HPDE6-E6E7 (cell line): ENCODE measurements around the gene BCL2L11.
"Not testable (repeated sequence)": the region's sequence is repeated elsewhere in the genome, so short reads cannot be mapped to it uniquely, and the experiment has no call there.

ENCODE experiments used
- DNase-seq: peaks from one replicate; pipeline ENCODE4 v3.0.0; 2011; ENCODE audit warnings: missing footprints; ENCODE audit errors: extremely low spot score

BCL2L11 gene

GRCh38 chr2:111120253-111121027, at the start of gene BCL2L11:
TSS of gene BCL2L11 (plus strand) at chr2:111120914. CDS start at chr2:111123746, 2,832 bp downstream.
- DNase-seq, result peak; percentile 81

- DNase-seq, result peak; percentile 31
Measured at GRCh38 chr2:111071600-111072171, 49.0 kb upstream of the BCL2L11 start.

GRCh38 chr2:111072220-111072871, 48.4 kb upstream of the BCL2L11 start:
- no peak for DNase-seq

GRCh38 chr2:111082659-111083058, 38.1 kb upstream of the BCL2L11 start:
- not testable (repeated sequence) for DNase-seq

- DNase-seq, result no peak
Measured at GRCh38 chr2:111091811-111092211, 28.9 kb upstream of the BCL2L11 start.

GRCh38 chr2:111094691-111095090, 26.0 kb upstream of the BCL2L11 start:
- no peak for DNase-seq

- no peak for DNase-seq
Measured at GRCh38 chr2:111095434-111095833, 25.3 kb upstream of the BCL2L11 start.

GRCh38 chr2:111099402-111099801, 21.3 kb upstream of the BCL2L11 start:
- DNase-seq, result no peak

- no peak for DNase-seq
Measured at GRCh38 chr2:111100087-111100764, 20.5 kb upstream of the BCL2L11 start.

- DNase-seq, result no peak
Measured at GRCh38 chr2:111100765-111101162, 19.9 kb upstream of the BCL2L11 start.

GRCh38 chr2:111101592-111101991, 19.1 kb upstream of the BCL2L11 start:
- no peak for DNase-seq

- DNase-seq, result no peak
Measured at GRCh38 chr2:111102216-111102615, 18.5 kb upstream of the BCL2L11 start.

GRCh38 chr2:111105926-111106325, 14.8 kb upstream of the BCL2L11 start:
- DNase-seq, result no peak

GRCh38 chr2:111106706-111107105, 14.0 kb upstream of the BCL2L11 start:
- no peak for DNase-seq

GRCh38 chr2:111108745-111109271, 11.9 kb upstream of the BCL2L11 start:
- no peak for DNase-seq

GRCh38 chr2:111111101-111111755, 9.5 kb upstream of the BCL2L11 start:
- DNase-seq, result no peak

GRCh38 chr2:111113838-111114237, 6.9 kb upstream of the BCL2L11 start:
- no peak for DNase-seq

- no peak for DNase-seq
Measured at GRCh38 chr2:111116011-111116746, 4.5 kb upstream of the BCL2L11 start.

GRCh38 chr2:111116843-111117597, 3.7 kb upstream of the BCL2L11 start:
- DNase-seq, result peak; percentile 88
